HFF-Myc (cell line): ENCODE data around the gene TARBP1.

ENCODE experiments used
- DNase-seq: peaks from one replicate; pipeline ENCODE4 v3.0.0-alpha.2; 2011; ENCODE audit warnings: low read depth; ENCODE audit errors: extremely low read depth
- H3K4me3 ChIP-seq: replicated peaks from 2 replicates; pipeline ENCODE4 v1.5.1; 2011; ENCODE audit warnings: low read depth, mild to moderate bottlenecking, control low read depth, low read length
- CTCF ChIP-seq: IDR thresholded peaks from 2 replicates; pipeline ENCODE4 v1.5.1; 2012; ENCODE audit warnings: mild to moderate bottlenecking, low read depth, low read length, control low read depth; ENCODE audit errors: missing control alignments

The TARBP1 gene

GRCh38 chr1:234497589-234497988 is 18.6 kb upstream of the TARBP1 start:
- H3K4me3 ChIP-seq = no peak overlapping the region
- TF ChIP-seq CTCF = no peak
- no peak for DNase-seq

- H3K4me3 ChIP-seq = no peak overlapping the region
- TF ChIP-seq CTCF = no peak
- DNase-seq = no peak
Observed at GRCh38 chr1:234495231-234495990, 16.4 kb upstream of the TARBP1 start.

GRCh38 chr1:234494049-234494448 is 15.1 kb upstream of the TARBP1 start:
- no peak for TF ChIP-seq CTCF
- DNase-seq = no peak
- H3K4me3 ChIP-seq = no peak overlapping the region

GRCh38 chr1:234490793-234491479 is 12.0 kb upstream of the TARBP1 start:
- TF ChIP-seq CTCF = no peak
- no peak overlapping the region for H3K4me3 ChIP-seq
- DNase-seq = no peak

- no peak for DNase-seq
- TF ChIP-seq CTCF = no peak
- H3K4me3 ChIP-seq = no peak overlapping the region
Observed at GRCh38 chr1:234489698-234490077, 10.7 kb upstream of the TARBP1 start.

GRCh38 chr1:234489007-234489697 is 10.2 kb upstream of the TARBP1 start:
- no peak overlapping the region for H3K4me3 ChIP-seq
- DNase-seq = no peak
- TF ChIP-seq CTCF = no peak
